Activated CD4-positive, alpha-beta T cell treated with anti-CD3 and anti-CD28 coated beads, Interleukin-2, amount 10 ng/mL, durations not matched to agents 24 days and 14 days (primary cell): Measurements from ENCODE around the gene DEFB118. TPM values are rescaled to one million over a fixed set of nuclear protein-coding genes. Genes with fewer than 3 reads are reported as not detected.
"Not testable (repeated sequence)": the region's sequence is repeated elsewhere in the genome, so short reads cannot be mapped to it uniquely, and the experiment has no call there.

Experiments used
- DNase-seq: peaks from one replicate; pipeline ENCODE4 v3.0.0; 2022
- H3K27ac Mint-ChIP-seq: one replicate; pipeline ENCODE4 v1.8.0; 2022; ENCODE audit warnings: mild to moderate bottlenecking, mixed read lengths
- H3K27me3 Mint-ChIP-seq: one replicate; pipeline ENCODE4 v1.8.0; 2022; ENCODE audit warnings: mixed read lengths
- H3K36me3 Mint-ChIP-seq: one replicate; pipeline ENCODE4 v1.8.0; 2022; ENCODE audit warnings: low read depth, mild to moderate bottlenecking, mixed read lengths
- H3K4me1 Mint-ChIP-seq: one replicate; pipeline ENCODE4 v1.8.0; 2021; ENCODE audit warnings: mixed read lengths
- H3K4me3 Mint-ChIP-seq: one replicate; pipeline ENCODE4 v1.8.0; 2022; ENCODE audit warnings: mild to moderate bottlenecking, moderate library complexity, mixed read lengths
- H3K9me3 Mint-ChIP-seq: one replicate; pipeline ENCODE4 v1.8.0; 2021; ENCODE audit warnings: mixed read lengths
- intact Hi-C: fragments of 100-400 bp; cut with micrococcal nuclease; formaldehyde crosslinking; loops from one replicate; pipeline ENCODE4 v1.15.1; 2023
- total RNA-seq: library from RNA; stranded (reverse); gene quantifications from 2 replicates; pipeline ENCODE4 v1.2.3, GENCODE V29; 2022

The DEFB118 gene, protein sequence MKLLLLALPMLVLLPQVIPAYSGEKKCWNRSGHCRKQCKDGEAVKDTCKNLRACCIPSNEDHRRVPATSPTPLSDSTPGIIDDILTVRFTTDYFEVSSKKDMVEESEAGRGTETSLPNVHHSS
- total RNA-seq, result not detected in 2 replicates

DNA sequence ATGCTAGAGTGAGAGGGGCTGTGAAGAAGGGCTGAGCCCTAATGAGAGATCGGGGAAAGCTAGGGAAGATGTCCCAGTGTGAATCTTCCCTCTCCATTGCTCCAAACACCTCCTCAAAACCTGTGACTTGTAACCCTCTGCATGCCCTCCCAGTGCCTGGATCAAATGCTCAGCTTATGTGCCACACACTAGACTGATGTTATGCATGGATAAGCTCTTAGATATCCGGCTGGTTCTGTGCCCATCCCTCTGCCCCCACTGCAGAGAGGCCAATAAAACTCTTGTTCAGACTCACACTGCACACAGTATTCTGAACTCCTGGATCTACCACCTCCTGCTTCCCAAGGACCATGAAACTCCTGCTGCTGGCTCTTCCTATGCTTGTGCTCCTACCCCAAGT lies at the start of gene DEFB118:
DEFB118 (plus strand) TSS at position 301 of the 400 bp plus-strand sequence; CDS start at position 351, 50 bp downstream.
- no peaks in the 10 kb centered on the region for H3K36me3 Mint-ChIP-seq
- no peaks in the 10 kb centered on the region for H3K27me3 Mint-ChIP-seq
- H3K4me1 Mint-ChIP-seq, result no peaks in the 10 kb centered on the region
- H3K9me3 Mint-ChIP-seq, result no peaks in the 10 kb centered on the region
- no peak within 1 kb of the TSS for H3K4me3 Mint-ChIP-seq
- DNase-seq, result no peak
- H3K27ac Mint-ChIP-seq, result no peak within 1 kb of the TSS
- intact Hi-C loops, result no loop called here

DNA sequence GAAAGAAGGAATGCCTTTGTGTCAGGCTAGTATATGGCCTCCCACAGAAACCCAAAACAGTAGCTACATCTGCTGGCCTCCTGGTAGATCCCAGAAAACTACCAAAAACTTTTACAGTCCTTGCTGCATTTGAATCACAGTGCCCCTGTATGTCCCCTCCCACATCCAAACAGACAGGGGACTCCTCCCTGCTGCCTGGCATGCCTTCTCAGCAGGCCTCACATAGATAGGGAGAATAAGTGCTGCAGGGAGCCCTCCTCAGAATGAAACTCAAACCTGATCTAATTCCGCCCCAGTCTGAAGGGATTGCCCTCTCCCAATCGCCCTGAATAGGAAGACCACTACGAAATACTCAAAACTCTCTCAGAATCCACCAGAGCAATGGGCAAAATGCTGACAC lies 45.9 kb upstream of the DEFB118 start:
- intact Hi-C loops, result no loop called here
- Mint-ChIP-seq H3K9me3 (peaks cover 12% of the 10 kb centered on the region), H3K27me3 (no peaks in the 10 kb centered on the region), H3K27ac (no peak overlapping the region), H3K4me3 (no peak overlapping the region), H3K36me3 (no peaks in the 10 kb centered on the region), H3K4me1 (no peaks in the 10 kb centered on the region)
- DNase-seq, result no peak

DNA sequence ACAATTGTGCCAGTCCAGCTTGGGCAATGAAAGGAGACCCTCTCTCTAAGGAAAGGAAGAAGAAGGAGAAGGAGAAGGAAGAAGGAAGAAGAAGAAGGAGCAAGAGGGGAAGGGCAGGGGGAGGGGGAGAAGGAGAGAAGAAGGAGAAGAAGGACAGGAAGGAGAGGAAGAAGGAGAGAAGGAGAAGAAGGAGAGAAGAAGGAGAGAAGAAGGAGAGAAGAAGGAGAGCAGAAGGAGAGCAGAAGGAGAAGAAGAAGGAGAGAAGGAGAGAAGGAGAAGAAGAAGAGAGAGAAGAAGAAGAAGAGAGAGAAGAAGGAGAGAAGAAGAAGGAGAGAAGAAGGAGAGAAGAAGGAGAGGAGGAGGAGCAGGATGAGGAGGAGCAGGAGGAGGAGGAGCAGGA lies 37.5 kb upstream of the DEFB118 start:
- Mint-ChIP-seq H3K9me3 (peaks cover 5% of the 10 kb centered on the region), H3K4me1 (no peaks in the 10 kb centered on the region), H3K36me3 (no peaks in the 10 kb centered on the region), H3K4me3 (no peak overlapping the region), H3K27me3 (no peaks in the 10 kb centered on the region), H3K27ac (no peak overlapping the region)
- intact Hi-C loops, result no loop called here
- DNase-seq, result no peak

DNA sequence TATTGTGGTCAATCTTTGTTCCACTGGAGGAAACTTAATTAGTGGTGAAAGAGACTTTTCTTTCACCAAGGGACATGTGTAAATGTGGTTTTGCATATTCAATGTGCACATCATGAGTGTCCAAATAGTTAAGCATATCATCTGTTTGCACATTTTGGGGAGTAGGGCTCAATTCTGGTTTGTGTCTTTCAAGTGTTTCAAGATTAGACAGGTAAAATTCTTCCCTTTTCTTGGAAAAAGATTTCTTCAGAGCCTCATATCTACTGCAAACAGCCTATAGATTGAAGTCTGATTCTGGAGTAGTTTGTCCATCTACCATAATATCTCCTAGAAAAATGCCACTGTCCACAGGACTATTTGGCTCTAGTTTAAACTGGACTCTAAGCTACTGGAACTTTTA lies 26.9 kb upstream of the DEFB118 start:
- no peaks in the 10 kb centered on the region for H3K27me3 Mint-ChIP-seq
- H3K27ac Mint-ChIP-seq, result no peak overlapping the region
- H3K36me3 Mint-ChIP-seq, result no peaks in the 10 kb centered on the region
- H3K4me1 Mint-ChIP-seq, result no peaks in the 10 kb centered on the region
- no peak for DNase-seq
- no peaks in the 10 kb centered on the region for H3K9me3 Mint-ChIP-seq
- H3K4me3 Mint-ChIP-seq, result no peak overlapping the region
- intact Hi-C loops, result no loop called here

DNA sequence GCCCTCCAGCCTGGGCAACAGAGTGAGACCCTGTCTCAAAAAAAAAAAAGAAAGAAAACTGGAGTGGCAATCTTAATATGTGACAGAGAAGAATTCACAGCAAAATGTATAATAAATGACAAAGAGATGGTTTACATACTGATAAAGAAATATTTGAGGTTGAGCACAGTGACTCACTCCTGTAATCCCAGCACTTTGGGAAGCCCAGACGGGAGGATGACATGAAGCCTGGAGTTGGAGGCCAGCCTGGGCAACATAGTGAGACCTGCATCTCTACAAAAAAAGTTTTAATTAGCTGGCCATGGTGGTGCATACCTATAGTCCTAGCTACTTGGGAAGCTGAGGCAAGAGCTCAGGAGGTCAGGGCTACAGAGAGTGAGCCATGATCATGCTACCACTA lies 12.4 kb upstream of the DEFB118 start:
- H3K4me1 Mint-ChIP-seq, result no peaks in the 10 kb centered on the region
- H3K27ac Mint-ChIP-seq, result no peak overlapping the region
- H3K36me3 Mint-ChIP-seq, result no peaks in the 10 kb centered on the region
- intact Hi-C loops, result no loop called here
- no peaks in the 10 kb centered on the region for H3K9me3 Mint-ChIP-seq
- no peaks in the 10 kb centered on the region for H3K27me3 Mint-ChIP-seq
- no peak for DNase-seq
- no peak overlapping the region for H3K4me3 Mint-ChIP-seq

DNA sequence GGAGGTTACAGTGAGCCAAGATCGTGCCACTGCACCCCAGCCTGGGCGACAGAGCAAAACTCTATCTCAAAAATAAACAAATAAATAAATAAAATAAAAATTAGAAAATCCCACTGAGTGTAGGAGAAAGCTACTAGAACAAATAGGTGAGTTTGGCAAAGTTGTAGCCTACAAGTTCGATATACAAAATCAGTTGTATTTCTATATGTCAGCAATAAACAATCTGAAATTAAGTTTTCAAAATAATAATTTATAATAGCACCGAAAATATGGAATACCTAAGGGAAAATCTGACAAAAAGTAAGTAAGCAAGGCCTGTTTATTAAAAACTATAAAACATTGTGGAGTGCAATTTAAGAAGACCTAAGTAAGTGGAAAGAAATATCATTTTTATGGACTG lies 5.1 kb upstream of the DEFB118 start:
- no peak overlapping the region for H3K4me3 Mint-ChIP-seq
- DNase-seq, result no peak
- H3K27ac Mint-ChIP-seq, result no peak overlapping the region
- H3K9me3 Mint-ChIP-seq, result no peaks in the 10 kb centered on the region
- intact Hi-C loops, result no loop called here
- H3K4me1 Mint-ChIP-seq, result no peaks in the 10 kb centered on the region
- H3K36me3 Mint-ChIP-seq, result no peaks in the 10 kb centered on the region
- H3K27me3 Mint-ChIP-seq, result no peaks in the 10 kb centered on the region

DNA sequence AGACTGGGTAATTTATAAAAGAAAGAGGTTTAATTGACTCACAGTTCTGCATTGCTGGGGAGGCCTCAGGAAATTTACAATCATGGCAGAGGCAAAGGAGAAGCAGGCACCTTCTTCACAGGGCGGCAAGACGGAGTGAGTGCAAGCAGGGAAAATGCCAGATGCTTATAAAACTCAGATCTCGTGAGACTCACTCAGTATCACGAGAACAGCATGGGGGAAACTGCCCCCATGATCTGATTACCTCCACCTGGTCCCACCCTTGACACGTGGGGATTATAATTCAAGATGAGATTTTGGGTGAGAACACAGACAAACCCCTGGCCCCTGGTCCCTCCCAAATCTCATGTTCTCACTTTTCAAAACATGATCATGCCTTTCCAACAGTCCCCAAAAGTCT lies 4.1 kb upstream of the DEFB118 start:
- not testable (repeated sequence) for DNase-seq, H3K4me1 Mint-ChIP-seq

DNA sequence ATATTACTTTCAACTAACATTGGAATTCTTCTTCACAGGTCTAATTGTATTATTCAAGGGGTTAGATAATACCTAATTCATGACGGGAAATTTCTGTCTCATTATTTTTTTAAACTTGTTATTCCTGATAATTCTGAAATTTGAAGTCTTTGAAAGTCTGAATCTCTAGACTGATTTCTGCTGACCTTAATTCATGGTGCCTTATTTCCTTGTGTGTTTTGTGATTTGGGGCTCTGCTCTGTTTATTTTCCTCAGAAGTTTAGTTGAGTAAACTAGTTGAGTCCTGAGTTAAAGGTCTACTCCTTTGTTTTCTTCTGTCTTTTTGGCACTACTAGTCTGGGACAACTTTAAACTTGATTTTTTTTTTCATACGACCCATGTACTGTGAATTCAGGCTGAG lies 5.9 kb downstream of the DEFB118 start:
- DNase-seq, result no peak
- Mint-ChIP-seq H3K27me3 (no peaks in the 10 kb centered on the region), H3K9me3 (peaks cover 3% of the 10 kb centered on the region), H3K4me3 (no peak overlapping the region), H3K27ac (no peak overlapping the region), H3K36me3 (no peaks in the 10 kb centered on the region), H3K4me1 (no peaks in the 10 kb centered on the region)
- intact Hi-C loops, result no loop called here

More for the DNA sequence above, 4.1 kb upstream of the DEFB118 start:
- intact Hi-C loops, H3K27ac Mint-ChIP-seq, H3K4me3 Mint-ChIP-seq, H3K36me3 Mint-ChIP-seq, H3K27me3 Mint-ChIP-seq, H3K9me3 Mint-ChIP-seq: not testable (repeated sequence)

DNA sequence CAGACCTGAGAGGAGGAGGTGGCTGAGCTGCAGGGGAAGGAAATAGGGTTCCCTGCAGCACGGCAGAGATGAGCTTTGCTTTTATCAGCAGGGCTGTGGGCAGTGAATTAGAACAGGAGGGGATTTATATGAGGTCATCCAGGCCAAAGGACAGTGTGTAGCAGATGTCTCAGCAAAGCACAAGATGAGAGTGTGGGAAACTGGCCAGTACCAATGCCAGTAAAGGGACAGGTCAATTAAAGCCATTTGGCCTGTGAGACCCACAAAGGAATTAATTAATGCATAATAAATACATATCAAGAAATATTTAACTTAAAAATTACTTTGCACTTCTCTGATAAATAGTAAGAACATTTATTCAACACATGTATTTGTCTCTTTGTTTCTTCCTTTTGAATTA lies 22.1 kb downstream of the DEFB118 start, which contains the start of gene DEFB119:
DEFB119 (minus strand) TSS at position 101 of the 400 bp plus-strand sequence. CDS start 107 bp downstream, outside the sequence.
- H3K4me1 Mint-ChIP-seq, result no peaks in the 10 kb centered on the region
- no peak within 1 kb of the TSS for H3K4me3 Mint-ChIP-seq
- no peak within 1 kb of the TSS for H3K27ac Mint-ChIP-seq

DNA sequence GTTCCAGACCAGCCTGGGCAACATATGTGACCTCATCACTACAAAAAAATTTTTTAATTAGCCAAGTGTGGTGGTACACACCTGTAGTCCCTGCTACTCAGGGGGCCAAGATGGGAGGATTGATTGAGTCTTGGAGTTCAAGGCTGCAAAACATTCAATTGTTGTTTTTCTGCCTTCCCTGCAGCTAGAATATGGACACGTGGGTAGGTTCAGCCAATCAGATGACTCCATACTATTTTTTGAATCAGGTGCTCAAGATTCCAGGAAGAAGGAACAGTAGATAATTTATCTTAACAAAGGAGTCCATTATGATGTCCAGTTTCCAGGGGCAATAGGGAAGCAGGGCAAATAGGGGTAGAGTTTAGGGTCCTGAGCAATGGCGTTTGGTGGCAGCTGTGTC lies 24.4 kb downstream of the DEFB118 start:
- H3K36me3 Mint-ChIP-seq, result no peaks in the 10 kb centered on the region
- H3K27me3 Mint-ChIP-seq, result peaks cover 2% of the 10 kb centered on the region
- no peaks in the 10 kb centered on the region for H3K9me3 Mint-ChIP-seq
- no peak for DNase-seq
- no peak overlapping the region for H3K27ac Mint-ChIP-seq
- no peak overlapping the region for H3K4me3 Mint-ChIP-seq
- intact Hi-C loops, result no loop called here
- no peaks in the 10 kb centered on the region for H3K4me1 Mint-ChIP-seq

More for the DNA sequence above, 22.1 kb downstream of the DEFB118 start, which contains the start of gene DEFB119:
- Mint-ChIP-seq H3K9me3 (no peaks in the 10 kb centered on the region), H3K36me3 (no peaks in the 10 kb centered on the region), H3K27me3 (peaks cover 2% of the 10 kb centered on the region)
- DNase-seq, result no peak
- intact Hi-C loops, result no loop called here

DNA sequence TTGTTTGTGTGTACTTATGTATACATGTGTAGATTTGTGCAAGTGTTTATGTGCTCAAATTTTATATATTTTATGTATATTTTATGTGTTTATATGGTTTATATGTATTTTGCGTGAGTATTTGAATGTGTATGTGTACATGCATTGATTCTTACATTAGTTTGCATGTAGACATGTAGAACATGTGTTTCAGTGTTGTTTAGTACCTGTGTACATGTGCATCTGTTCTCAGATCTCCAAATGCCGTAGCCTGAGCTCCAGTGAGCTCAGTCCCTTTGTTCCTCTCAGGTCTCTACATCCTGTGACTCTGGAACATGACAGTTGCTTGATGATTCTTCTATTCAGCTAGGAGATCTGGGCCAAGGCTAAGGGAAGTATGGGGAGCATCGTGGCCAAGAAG lies 26.5 kb downstream of the DEFB118 start:
- Mint-ChIP-seq H3K9me3 (no peaks in the 10 kb centered on the region), H3K27ac (no peak overlapping the region), H3K4me3 (no peak overlapping the region), H3K36me3 (no peaks in the 10 kb centered on the region), H3K4me1 (no peaks in the 10 kb centered on the region), H3K27me3 (peaks cover 2% of the 10 kb centered on the region)
- intact Hi-C loops, result no loop called here
- no peak for DNase-seq

DNA sequence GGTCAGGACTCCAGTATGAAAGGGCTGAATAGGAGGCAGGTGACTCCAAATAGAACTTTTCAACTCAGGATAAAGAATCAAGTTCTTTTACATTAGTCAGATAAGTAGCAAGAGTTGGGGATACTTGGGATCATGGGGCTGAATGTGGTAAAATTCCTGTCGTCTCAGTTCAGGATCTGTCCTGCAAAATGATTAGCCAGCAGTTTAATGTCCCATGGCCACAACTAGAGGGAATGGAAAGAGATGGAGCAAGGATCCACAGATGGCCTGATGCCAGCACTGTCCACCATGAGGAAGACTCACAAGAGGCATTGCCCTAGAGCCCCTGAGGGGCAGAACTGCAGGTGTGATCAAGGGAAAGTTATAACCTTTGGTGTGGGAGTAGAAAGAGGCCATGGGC lies 35.5 kb downstream of the DEFB118 start:
- no peak overlapping the region for H3K27ac Mint-ChIP-seq
- H3K4me1 Mint-ChIP-seq, result no peaks in the 10 kb centered on the region
- no peaks in the 10 kb centered on the region for H3K36me3 Mint-ChIP-seq
- H3K27me3 Mint-ChIP-seq, result no peaks in the 10 kb centered on the region
- intact Hi-C loops, result no loop called here
- H3K9me3 Mint-ChIP-seq, result no peaks in the 10 kb centered on the region
- H3K4me3 Mint-ChIP-seq, result no peak overlapping the region
- DNase-seq, result no peak

DNA sequence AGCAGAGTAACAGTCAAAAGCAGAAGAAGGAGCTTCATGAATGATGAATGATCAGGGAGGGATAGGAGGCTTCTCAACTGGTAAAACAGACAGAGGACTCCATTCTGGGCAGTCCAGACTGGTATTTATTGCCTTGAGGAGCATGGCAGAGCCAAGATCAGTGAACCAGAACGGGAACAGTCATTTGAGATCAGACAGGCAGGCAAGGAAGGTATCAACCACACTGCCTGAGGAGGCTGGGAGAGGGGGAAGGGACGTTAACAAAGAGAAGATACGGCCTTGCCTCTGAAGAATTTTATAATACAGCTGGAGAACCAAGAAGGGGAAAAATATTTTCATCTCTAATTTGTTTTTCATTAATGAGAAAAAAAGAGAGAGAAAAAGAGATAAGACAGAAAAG lies 37.7 kb downstream of the DEFB118 start, which contains the start of gene DEFB121:
DEFB121 (minus strand) TSS at position 101 of the 400 bp plus-strand sequence; CDS start at position 38, 63 bp downstream.
- no peaks in the 10 kb centered on the region for H3K36me3 Mint-ChIP-seq
- H3K27me3 Mint-ChIP-seq, result no peaks in the 10 kb centered on the region
- no peak within 1 kb of the TSS for H3K27ac Mint-ChIP-seq
- no peaks in the 10 kb centered on the region for H3K9me3 Mint-ChIP-seq
- intact Hi-C loops, result no loop called here
- no peak for DNase-seq
- no peak within 1 kb of the TSS for H3K4me3 Mint-ChIP-seq
- no peaks in the 10 kb centered on the region for H3K4me1 Mint-ChIP-seq

DNA sequence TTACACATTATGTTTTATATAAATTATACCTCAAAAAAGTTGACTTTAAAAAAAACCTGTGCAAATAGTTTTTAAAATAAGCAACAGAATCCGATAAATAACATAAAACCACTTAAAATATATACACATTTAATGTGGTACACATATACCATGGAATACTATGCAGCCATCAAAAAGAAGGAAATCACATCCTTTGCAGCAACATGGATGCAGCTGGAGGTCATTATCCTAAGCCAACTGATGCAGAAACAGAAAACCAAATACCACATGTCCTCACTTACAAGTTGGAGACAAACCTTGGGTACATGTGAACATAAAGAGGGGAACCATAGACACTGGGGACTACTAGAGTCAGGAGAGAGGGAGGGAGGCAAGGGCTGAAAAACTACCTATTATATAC lies 41.6 kb downstream of the DEFB118 start:
- intact Hi-C loops, result no loop called here
- Mint-ChIP-seq H3K4me1 (no peaks in the 10 kb centered on the region), H3K27ac (no peak overlapping the region), H3K4me3 (no peak overlapping the region), H3K9me3 (no peaks in the 10 kb centered on the region), H3K27me3 (peaks cover 3% of the 10 kb centered on the region), H3K36me3 (no peaks in the 10 kb centered on the region)
- no peak for DNase-seq

DNA sequence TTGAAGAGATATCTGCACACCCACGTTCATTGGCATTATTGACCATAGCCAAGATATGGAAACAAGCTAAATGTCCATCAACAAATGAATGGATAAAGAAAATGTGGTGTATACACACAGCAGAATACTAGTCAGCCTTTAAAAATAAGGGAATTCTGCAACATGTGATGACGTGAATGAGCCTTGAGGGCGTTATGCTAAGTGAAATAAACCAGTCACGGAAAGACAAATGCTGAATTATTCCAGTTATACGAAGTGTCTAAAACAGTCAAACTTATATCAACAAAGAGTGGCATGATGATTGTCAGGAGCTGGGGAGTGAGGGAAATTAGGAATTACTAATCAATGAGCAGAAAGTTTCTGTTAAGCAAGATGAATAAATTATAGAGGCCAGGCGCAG lies 46.0 kb downstream of the DEFB118 start:
- no peak overlapping the region for H3K27ac Mint-ChIP-seq
- no peak for DNase-seq
- H3K4me3 Mint-ChIP-seq, result no peak overlapping the region
- H3K27me3 Mint-ChIP-seq, result peaks cover 3% of the 10 kb centered on the region
- intact Hi-C loops, result no loop called here
- H3K36me3 Mint-ChIP-seq, result no peaks in the 10 kb centered on the region
- H3K9me3 Mint-ChIP-seq, result no peaks in the 10 kb centered on the region
- no peaks in the 10 kb centered on the region for H3K4me1 Mint-ChIP-seq
